ENCODE results near the gene RNU6-8.

RNU6-8 gene

DNA sequence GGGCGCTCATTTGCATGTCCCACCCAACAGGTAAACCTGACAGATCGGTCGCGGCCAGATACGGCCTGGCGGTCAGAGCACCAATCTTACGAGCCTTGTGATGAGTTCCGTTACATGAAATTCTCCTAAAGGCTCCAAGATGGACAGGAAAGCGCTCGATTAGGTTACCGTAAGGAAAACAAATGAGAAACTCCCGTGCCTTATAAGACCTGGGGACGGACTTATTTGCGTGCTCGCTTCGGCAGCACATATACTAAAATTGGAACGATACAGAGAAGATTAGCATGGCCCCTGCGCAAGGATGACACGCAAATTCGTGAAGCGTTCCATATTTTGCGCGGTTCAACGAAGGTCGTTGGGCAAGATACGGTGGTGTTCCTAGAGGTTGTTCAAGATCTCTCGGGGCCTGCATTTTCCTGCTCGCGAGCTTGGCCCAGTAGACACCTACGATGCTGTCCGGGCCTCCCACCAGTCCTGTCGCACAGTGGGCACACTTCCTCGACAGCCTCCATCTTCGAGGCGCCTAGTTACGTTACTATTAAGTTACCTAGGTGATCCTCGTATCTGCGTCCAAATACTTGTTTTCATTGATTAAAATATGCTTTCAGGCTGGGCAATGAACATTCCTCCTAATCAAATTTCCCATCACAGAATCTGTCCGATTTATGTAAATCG, 1.1 kb downstream of the RNU6-8 start, which contains the start of gene RNU6-7:
Gene RNU6-7 (plus strand): TSS at position 230 of the 675 bp plus-strand sequence.
- no peak for DNase-seq (ENCODE audit: low read depth, low spot score)
- H3K4me3 ChIP-seq (ENCODE audit: low read depth, low read length), result peak within 1 kb of the TSS; percentile 73
- in situ Hi-C loops (cut with HindIII; ENCODE audit: low sequenced_read_pairs), result no loop called here
- TF ChIP-seq, protein P1, sequence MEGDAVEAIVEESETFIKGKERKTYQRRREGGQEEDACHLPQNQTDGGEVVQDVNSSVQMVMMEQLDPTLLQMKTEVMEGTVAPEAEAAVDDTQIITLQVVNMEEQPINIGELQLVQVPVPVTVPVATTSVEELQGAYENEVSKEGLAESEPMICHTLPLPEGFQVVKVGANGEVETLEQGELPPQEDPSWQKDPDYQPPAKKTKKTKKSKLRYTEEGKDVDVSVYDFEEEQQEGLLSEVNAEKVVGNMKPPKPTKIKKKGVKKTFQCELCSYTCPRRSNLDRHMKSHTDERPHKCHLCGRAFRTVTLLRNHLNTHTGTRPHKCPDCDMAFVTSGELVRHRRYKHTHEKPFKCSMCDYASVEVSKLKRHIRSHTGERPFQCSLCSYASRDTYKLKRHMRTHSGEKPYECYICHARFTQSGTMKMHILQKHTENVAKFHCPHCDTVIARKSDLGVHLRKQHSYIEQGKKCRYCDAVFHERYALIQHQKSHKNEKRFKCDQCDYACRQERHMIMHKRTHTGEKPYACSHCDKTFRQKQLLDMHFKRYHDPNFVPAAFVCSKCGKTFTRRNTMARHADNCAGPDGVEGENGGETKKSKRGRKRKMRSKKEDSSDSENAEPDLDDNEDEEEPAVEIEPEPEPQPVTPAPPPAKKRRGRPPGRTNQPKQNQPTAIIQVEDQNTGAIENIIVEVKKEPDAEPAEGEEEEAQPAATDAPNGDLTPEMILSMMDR (IDR thresholded peaks at IDR 0.05; ENCODE audit: low read depth, low read length), result no peak

DNA sequence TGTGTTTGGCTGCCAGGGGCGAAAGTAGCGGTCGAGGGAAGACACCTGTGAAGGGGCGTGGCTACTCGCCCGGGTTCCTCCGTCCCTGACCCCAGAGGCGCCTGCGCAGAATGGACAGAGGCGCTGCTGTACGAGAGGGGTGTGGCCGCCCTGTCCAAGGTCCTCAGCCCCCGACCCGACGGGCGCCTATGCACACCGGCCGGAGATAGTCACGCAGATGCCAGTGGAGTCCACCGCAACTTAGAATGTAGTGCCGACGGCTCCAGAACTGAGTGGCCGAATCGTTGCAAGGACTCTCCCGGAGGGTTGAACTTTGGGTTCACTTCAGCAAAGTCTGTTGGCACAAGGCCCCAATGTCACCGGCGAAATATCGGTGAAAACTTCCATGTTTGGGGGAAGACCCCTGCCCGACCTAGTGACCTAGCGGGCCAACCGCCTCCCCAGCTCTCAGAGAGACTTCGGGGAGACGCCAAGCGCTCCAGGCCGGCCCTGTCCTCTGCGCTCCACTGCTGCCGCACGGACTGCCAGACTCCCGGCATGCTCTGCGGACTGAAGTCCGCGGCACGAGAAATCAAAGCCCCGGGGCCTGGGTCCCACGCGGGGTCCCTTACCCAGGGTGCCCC, 1.8 kb downstream of the RNU6-8 start:
- TF ChIP-seq, protein P1 (IDR thresholded peaks at IDR 0.05; ENCODE audit: low read depth, low read length), result no peak
- peak; percentile 72 for DNase-seq (ENCODE audit: low read depth, low spot score)

DNA sequence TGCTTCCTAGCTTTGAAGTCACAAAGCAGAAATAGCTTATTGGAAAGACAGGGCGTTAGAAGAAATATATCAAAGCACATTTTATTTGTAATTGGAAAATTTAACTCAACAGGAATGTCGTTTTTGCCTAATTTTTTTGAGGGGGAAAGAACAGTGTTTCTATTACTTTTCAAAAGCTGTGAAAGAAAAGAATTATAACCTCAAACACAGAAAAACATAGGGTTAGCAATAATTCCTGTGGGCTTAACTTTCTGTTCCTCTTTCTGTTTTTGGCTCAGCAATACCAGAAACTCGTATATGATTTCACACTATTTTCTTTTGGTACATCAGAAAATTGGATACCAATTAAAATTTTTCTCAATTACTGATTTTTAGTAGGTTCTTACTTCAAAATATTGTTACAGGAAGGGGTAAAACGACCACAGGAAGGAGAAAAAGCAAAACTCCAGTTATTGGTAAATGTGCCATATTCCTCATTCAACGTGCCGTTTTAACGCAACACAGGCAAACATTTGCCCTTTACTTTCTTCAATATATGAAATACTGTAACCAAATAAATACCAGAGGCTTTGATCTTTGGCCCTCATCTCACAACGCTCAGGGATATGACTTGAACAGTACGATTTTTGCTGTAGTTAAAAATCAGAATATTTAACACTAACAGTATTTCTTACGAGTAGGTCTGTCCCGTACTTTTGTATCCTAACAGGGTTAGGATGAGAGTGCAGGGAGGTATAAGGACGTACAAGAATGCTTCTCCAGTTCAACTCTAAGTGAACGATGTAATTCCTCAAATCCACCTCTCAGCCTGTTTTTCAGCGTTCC, 2.5 kb downstream of the RNU6-8 start:
- TF ChIP-seq, protein P1 (IDR thresholded peaks at IDR 0.05; ENCODE audit: low read depth, low read length), result no peak
- H3K4me3 ChIP-seq (ENCODE audit: low read depth, low read length), result peak overlapping the region; percentile 73
- DNase-seq (ENCODE audit: low read depth, low spot score), result no peak
- in situ Hi-C loops (cut with HindIII; ENCODE audit: low sequenced_read_pairs), result no loop called here

More for the DNA sequence above, 1.8 kb downstream of the RNU6-8 start:
- H3K4me3 ChIP-seq (ENCODE audit: low read depth, low read length), result peak overlapping the region; percentile 73
- in situ Hi-C loops (cut with HindIII; ENCODE audit: low sequenced_read_pairs), result no loop called here

DNA sequence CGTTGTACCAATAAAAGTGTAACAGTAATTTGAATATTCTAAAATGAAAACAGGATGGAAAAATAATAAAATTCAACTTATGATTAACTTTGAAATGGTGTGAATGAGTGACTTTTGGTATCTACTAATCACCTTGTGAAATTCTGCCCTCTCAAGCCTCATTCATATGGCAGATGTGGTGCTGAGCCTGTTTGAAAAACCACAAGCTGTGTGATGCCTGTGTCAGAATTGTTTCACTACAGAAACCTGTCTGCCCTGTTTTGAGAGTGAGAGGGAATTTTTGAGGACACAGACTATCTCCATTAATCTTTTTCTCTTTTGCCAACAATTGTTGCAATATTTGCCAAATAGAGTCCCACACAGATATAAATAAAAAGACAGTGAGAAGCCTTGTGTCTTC, 5.2 kb downstream of the RNU6-8 start:
- no peak overlapping the region for H3K4me3 ChIP-seq (ENCODE audit: low read depth, low read length)
- in situ Hi-C loops (cut with HindIII; ENCODE audit: low sequenced_read_pairs), result no loop called here
- no peak for DNase-seq (ENCODE audit: low read depth, low spot score)
- TF ChIP-seq, protein P1 (IDR thresholded peaks at IDR 0.05; ENCODE audit: low read depth, low read length), result no peak

DNA sequence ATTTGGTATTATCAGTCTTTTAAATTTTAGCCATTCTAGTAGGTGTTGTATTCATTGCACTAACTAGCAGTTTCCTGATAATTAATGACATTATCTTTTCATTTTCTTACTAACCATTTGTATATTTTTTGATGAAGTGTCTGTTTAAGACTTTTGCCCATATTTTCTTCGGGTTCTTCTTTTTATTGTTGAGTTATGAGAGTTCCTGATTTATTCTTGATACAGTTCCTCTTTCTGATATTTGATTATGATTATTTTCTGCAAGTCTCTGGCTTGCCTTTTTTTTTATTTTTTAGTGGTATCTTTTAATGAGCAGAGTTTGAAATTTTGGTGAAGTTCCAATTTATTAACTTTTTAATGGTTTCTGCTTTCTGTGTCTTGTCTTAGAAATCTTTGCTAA, 7.4 kb downstream of the RNU6-8 start:
- in situ Hi-C loops (cut with HindIII; ENCODE audit: low sequenced_read_pairs), result no loop called here
- no peak for DNase-seq (ENCODE audit: low read depth, low spot score)
- no peak overlapping the region for H3K4me3 ChIP-seq (ENCODE audit: low read depth, low read length)
- TF ChIP-seq, protein P1 (IDR thresholded peaks at IDR 0.05; ENCODE audit: low read depth, low read length), result no peak

DNA sequence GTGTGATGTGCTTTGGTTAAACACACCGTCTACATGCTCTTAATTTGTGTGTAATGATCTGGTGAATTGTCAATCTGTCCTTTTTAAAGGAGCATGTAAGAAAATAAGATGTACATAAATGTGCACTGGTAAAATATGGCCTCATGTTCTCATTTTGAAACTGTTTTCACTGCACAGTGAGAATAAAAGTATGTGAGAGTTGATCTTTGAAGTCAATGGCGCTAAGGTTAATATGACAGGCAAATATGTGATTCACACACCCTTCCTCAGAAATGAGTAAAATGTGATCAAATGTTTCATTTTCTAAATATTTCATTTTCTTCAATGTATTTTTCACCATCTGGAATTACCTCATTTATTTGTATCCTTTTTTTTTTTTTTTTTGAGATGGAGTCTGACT, 9.5 kb downstream of the RNU6-8 start:
- TF ChIP-seq, protein P1 (IDR thresholded peaks at IDR 0.05; ENCODE audit: low read depth, low read length), result no peak
- in situ Hi-C loops (cut with HindIII; ENCODE audit: low sequenced_read_pairs), result no loop called here
- DNase-seq (ENCODE audit: low read depth, low spot score), result no peak
- H3K4me3 ChIP-seq (ENCODE audit: low read depth, low read length), result no peak overlapping the region
